ENCODE results near the gene SERPINB3.
"Not testable (repeated sequence)": the region's sequence is repeated elsewhere in the genome, so short reads cannot be mapped to it uniquely, and the experiment has no call there.

Gene SERPINB3

GRCh38 chr18:63648241-63648640, 13.5 kb downstream of the SERPINB3 start:
- no peak for DNase-seq (ENCODE audit: insufficient read length, low spot score)
- no peak for FAIRE-seq

GRCh38 chr18:63646936-63647335, 14.8 kb downstream of the SERPINB3 start:
- FAIRE-seq (no peak), DNase-seq (ENCODE audit: insufficient read length, low spot score) (no peak)

GRCh38 chr18:63644694-63645093, 17.0 kb downstream of the SERPINB3 start:
- DNase-seq (ENCODE audit: insufficient read length, low spot score); FAIRE-seq: not testable (repeated sequence)

GRCh38 chr18:63644142-63644541, 17.6 kb downstream of the SERPINB3 start, which contains the start of gene SERPINB4:
Gene SERPINB4 (minus strand): TSS chr18:63644256. CDS start chr18:63643577, 679 bp downstream.
- DNase-seq (ENCODE audit: insufficient read length, low spot score); FAIRE-seq: not testable (repeated sequence)

- not testable (repeated sequence) for DNase-seq (ENCODE audit: insufficient read length, low spot score); FAIRE-seq
These were observed 18.9 kb downstream of the SERPINB3 start for GRCh38 chr18:63642668-63643356.

- not testable (repeated sequence) for FAIRE-seq; DNase-seq (ENCODE audit: insufficient read length, low spot score)
These were observed 20.5 kb downstream of the SERPINB3 start for GRCh38 chr18:63641157-63641680.

- no peak for DNase-seq (ENCODE audit: insufficient read length, low spot score)
- FAIRE-seq = no peak
These were observed 24.0 kb downstream of the SERPINB3 start for GRCh38 chr18:63637703-63638102.

- DNase-seq (ENCODE audit: insufficient read length, low spot score) (no peak), FAIRE-seq (no peak)
These were observed 33.9 kb downstream of the SERPINB3 start for GRCh38 chr18:63627819-63628218.

GRCh38 chr18:63626431-63626830, 35.3 kb downstream of the SERPINB3 start:
- no peak for DNase-seq (ENCODE audit: insufficient read length, low spot score)

GRCh38 chr18:63624863-63625262, 36.8 kb downstream of the SERPINB3 start:
- FAIRE-seq (no peak), DNase-seq (ENCODE audit: insufficient read length, low spot score) (no peak)

More at GRCh38 chr18:63626431-63626830, 35.3 kb downstream of the SERPINB3 start:
- no peak for FAIRE-seq

GRCh38 chr18:63619661-63620060, 42.0 kb downstream of the SERPINB3 start:
- no peak for DNase-seq (ENCODE audit: insufficient read length, low spot score)
- FAIRE-seq = no peak

- no peak for FAIRE-seq
- DNase-seq (ENCODE audit: insufficient read length, low spot score) = no peak
These were observed 43.8 kb downstream of the SERPINB3 start for GRCh38 chr18:63617915-63618234.

GRCh38 chr18:63617049-63617914, 44.4 kb downstream of the SERPINB3 start:
- FAIRE-seq (no peak), DNase-seq (ENCODE audit: insufficient read length, low spot score) (no peak)

GRCh38 chr18:63613420-63613819, 48.3 kb downstream of the SERPINB3 start:
- no peak for DNase-seq (ENCODE audit: insufficient read length, low spot score)
- no peak for FAIRE-seq

- FAIRE-seq (no peak), DNase-seq (ENCODE audit: insufficient read length, low spot score) (no peak)
These were observed 55.2 kb downstream of the SERPINB3 start for GRCh38 chr18:63606526-63606925.
